ENCODE measurements around the gene SFT2D1.

SFT2D1 gene

GRCh38 chr6:166277892-166278578 is 64.3 kb downstream of the SFT2D1 start:
- Mint-ChIP-seq H3K9me3 (no peaks in the 10 kb centered on the region), H3K4me1 (ENCODE audit: low read depth) (peaks cover 4% of the 10 kb centered on the region), H3K27me3 (ENCODE audit: low read depth) (peaks cover 10% of the 10 kb centered on the region), H3K4me3 (no peak overlapping the region), H3K36me3 (ENCODE audit: low read depth) (no peaks in the 10 kb centered on the region), H3K27ac (no peak overlapping the region)
- DNase-seq (ENCODE audit: low spot score): no peak

GRCh38 chr6:166277018-166277417 is 65.3 kb downstream of the SFT2D1 start:
- no peaks in the 10 kb centered on the region for H3K9me3 Mint-ChIP-seq
- H3K4me3 Mint-ChIP-seq: no peak overlapping the region
- H3K36me3 Mint-ChIP-seq (ENCODE audit: low read depth): no peaks in the 10 kb centered on the region
- H3K27me3 Mint-ChIP-seq (ENCODE audit: low read depth): peaks cover 9% of the 10 kb centered on the region
- DNase-seq (ENCODE audit: low spot score): no peak
- no peak overlapping the region for H3K27ac Mint-ChIP-seq
- H3K4me1 Mint-ChIP-seq (ENCODE audit: low read depth): peaks cover 4% of the 10 kb centered on the region

- peaks cover 10% of the 10 kb centered on the region for H3K27me3 Mint-ChIP-seq (ENCODE audit: low read depth)
- no peaks in the 10 kb centered on the region for H3K9me3 Mint-ChIP-seq
- H3K4me3 Mint-ChIP-seq: no peak overlapping the region
- H3K36me3 Mint-ChIP-seq (ENCODE audit: low read depth): no peaks in the 10 kb centered on the region
- DNase-seq (ENCODE audit: low spot score): peak; percentile 71
- peaks cover 4% of the 10 kb centered on the region for H3K4me1 Mint-ChIP-seq (ENCODE audit: low read depth)
- no peak overlapping the region for H3K27ac Mint-ChIP-seq
Measured at GRCh38 chr6:166275714-166276166, 66.6 kb downstream of the SFT2D1 start.

- no peaks in the 10 kb centered on the region for H3K36me3 Mint-ChIP-seq (ENCODE audit: low read depth)
- no peaks in the 10 kb centered on the region for H3K9me3 Mint-ChIP-seq
- H3K27me3 Mint-ChIP-seq (ENCODE audit: low read depth): peaks cover 8% of the 10 kb centered on the region
- H3K27ac Mint-ChIP-seq: no peak overlapping the region
- H3K4me1 Mint-ChIP-seq (ENCODE audit: low read depth): peaks cover 4% of the 10 kb centered on the region
- no peak for DNase-seq (ENCODE audit: low spot score)
- no peak overlapping the region for H3K4me3 Mint-ChIP-seq
Measured at GRCh38 chr6:166274739-166275370, 67.5 kb downstream of the SFT2D1 start.

GRCh38 chr6:166274163-166274562 is 68.2 kb downstream of the SFT2D1 start:
- no peak for DNase-seq (ENCODE audit: low spot score)
- H3K4me3 Mint-ChIP-seq: no peak overlapping the region
- H3K9me3 Mint-ChIP-seq: no peaks in the 10 kb centered on the region
- H3K4me1 Mint-ChIP-seq (ENCODE audit: low read depth): peaks cover 4% of the 10 kb centered on the region
- H3K27me3 Mint-ChIP-seq (ENCODE audit: low read depth): peaks cover 8% of the 10 kb centered on the region
- H3K36me3 Mint-ChIP-seq (ENCODE audit: low read depth): no peaks in the 10 kb centered on the region
- H3K27ac Mint-ChIP-seq: no peak overlapping the region

GRCh38 chr6:166271376-166271765 is 71.0 kb downstream of the SFT2D1 start:
- Mint-ChIP-seq H3K36me3 (ENCODE audit: low read depth) (no peaks in the 10 kb centered on the region), H3K4me1 (ENCODE audit: low read depth) (peaks cover 4% of the 10 kb centered on the region)

GRCh38 chr6:166270706-166271375 is 71.5 kb downstream of the SFT2D1 start:
- H3K27me3 Mint-ChIP-seq (ENCODE audit: low read depth): peaks cover 5% of the 10 kb centered on the region
- no peak overlapping the region for H3K4me3 Mint-ChIP-seq
- peaks cover 3% of the 10 kb centered on the region for H3K4me1 Mint-ChIP-seq (ENCODE audit: low read depth)
- H3K27ac Mint-ChIP-seq: no peak overlapping the region
- no peak for DNase-seq (ENCODE audit: low spot score)
- no peaks in the 10 kb centered on the region for H3K36me3 Mint-ChIP-seq (ENCODE audit: low read depth)
- no peaks in the 10 kb centered on the region for H3K9me3 Mint-ChIP-seq

More at GRCh38 chr6:166271376-166271765, 71.0 kb downstream of the SFT2D1 start:
- no peak overlapping the region for H3K27ac Mint-ChIP-seq
- H3K4me3 Mint-ChIP-seq: no peak overlapping the region
- H3K27me3 Mint-ChIP-seq (ENCODE audit: low read depth): peaks cover 9% of the 10 kb centered on the region
- H3K9me3 Mint-ChIP-seq: no peaks in the 10 kb centered on the region
- DNase-seq (ENCODE audit: low spot score): no peak
